ENCODE measurements around the gene LSM2. TPM values are rescaled to one million over a fixed set of nuclear protein-coding genes. Genes with fewer than 3 reads are reported as not detected.
"Not testable (repeated sequence)": the region's sequence is repeated elsewhere in the genome, so short reads cannot be mapped to it uniquely, and the experiment has no call there.

Gene LSM2
- polyA plus RNA-seq, 1 experiment = 34.2 TPM

DNA sequence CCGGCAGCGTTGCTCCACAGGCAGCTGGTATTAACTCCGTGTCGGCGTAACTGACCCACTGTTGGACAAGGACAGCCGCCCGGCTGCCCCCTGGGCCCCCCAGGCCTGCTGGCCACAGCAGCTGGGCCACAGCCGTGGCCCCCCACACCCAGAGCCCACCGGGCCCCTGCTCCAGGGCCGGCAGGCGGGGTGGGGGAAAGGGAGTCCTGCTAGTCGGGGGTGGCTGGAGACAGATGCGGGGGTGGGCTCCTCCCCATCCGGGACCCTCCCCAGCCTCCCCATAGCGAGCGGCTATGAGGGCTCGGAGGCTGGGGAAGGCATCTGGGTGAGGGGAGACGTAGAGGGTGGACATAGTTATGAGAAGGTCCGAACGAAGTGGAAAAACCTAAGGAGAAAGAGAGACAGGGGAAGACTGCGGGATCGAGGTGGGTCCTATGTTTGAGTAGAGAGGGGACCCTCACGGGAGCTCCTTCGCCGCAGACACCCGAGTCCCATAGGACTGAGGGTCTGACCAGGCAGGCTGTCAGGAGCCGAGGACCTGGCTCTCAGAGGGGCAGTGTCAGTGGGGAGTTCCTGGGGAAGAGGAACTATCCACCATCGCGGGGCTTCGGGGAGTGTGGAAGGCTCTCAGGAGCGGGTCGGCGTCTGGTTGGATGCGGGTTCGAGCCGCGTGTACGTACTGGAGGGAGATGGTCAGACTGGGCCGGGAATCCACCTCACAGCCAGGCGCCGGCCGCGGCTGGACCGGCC lies 11.7 kb downstream of the LSM2 start:
- no peaks in the 10 kb centered on the region for H3K9me3 ChIP-seq (ENCODE audit: control insufficient read depth, insufficient read depth, low read length)
- CTCF ChIA-PET = interaction anchor here (1.0 to 2.3 kb wide), 6 partner anchors 8 to 80 kb away, joined by 3 to 25 read pairs (median 3); partner anchors contain the start of genes LSM2 and LY6G6D
- no peak for DNase-seq (ENCODE audit: low read depth, low spot score)
- POLR2A ChIA-PET = interaction anchor here (0.6 to 2.9 kb wide), 7 partner anchors 12 to 112 kb away, joined by 3 to 27 read pairs (median 7); partner anchors contain the start of genes HSPA1A, HSPA1B, HSPA1L and LSM2
- peak overlapping the region; percentile 84 for H3K4me3 ChIP-seq (ENCODE audit: low read depth, low read length)
- H3K27me3 ChIP-seq (ENCODE audit: control insufficient read depth, insufficient read depth, low read length) = no peaks in the 10 kb centered on the region
- H3K27ac ChIP-seq (ENCODE audit: low read depth, low read length) = peak overlapping the region; percentile 77
- TF ChIP-seq, protein P1, sequence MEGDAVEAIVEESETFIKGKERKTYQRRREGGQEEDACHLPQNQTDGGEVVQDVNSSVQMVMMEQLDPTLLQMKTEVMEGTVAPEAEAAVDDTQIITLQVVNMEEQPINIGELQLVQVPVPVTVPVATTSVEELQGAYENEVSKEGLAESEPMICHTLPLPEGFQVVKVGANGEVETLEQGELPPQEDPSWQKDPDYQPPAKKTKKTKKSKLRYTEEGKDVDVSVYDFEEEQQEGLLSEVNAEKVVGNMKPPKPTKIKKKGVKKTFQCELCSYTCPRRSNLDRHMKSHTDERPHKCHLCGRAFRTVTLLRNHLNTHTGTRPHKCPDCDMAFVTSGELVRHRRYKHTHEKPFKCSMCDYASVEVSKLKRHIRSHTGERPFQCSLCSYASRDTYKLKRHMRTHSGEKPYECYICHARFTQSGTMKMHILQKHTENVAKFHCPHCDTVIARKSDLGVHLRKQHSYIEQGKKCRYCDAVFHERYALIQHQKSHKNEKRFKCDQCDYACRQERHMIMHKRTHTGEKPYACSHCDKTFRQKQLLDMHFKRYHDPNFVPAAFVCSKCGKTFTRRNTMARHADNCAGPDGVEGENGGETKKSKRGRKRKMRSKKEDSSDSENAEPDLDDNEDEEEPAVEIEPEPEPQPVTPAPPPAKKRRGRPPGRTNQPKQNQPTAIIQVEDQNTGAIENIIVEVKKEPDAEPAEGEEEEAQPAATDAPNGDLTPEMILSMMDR (IDR thresholded peaks at IDR 0.05; ENCODE audit: low read depth, low read length) = no peak

DNA sequence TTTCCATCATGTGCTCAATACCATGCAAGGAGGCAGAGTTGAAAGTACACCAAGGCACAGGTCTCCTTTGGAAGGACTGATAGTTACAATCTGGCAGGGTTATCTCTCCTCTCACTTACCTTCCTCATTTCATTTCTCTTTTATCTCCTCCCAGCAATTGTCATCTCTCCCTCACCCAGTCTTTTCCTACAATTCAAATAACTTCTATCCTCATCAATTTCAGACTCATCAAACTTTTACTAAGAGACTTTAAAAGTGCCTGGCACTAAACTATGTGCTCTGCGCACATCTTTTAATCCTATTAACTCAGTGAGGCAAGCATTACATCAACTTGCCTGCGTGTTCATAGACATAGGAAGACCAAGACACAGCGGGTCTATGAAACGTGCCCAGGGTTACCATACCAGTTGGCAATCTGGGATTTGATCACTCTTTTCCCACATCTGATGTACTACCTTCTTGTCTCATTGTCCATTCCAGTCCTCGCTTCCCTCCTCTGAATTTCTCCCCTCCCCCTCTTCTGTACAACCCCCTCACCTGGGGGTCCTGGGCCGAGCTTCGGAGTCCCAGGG lies 12.4 kb downstream of the LSM2 start:
- H3K27ac ChIP-seq (ENCODE audit: low read depth, low read length) = peak overlapping the region; percentile 77
- H3K4me3 ChIP-seq (ENCODE audit: low read depth, low read length) = peak overlapping the region; percentile 84
- H3K27me3 ChIP-seq (ENCODE audit: control insufficient read depth, insufficient read depth, low read length) = no peaks in the 10 kb centered on the region
- CTCF ChIA-PET = interaction anchor here (1.0 to 2.3 kb wide), 2 partner anchors 8 to 12 kb away, joined by 3 to 25 read pairs; partner anchors contain the start of gene LSM2
- DNase-seq (ENCODE audit: low read depth, low spot score) = no peak
- TF ChIP-seq, protein P1 (IDR thresholded peaks at IDR 0.05; ENCODE audit: low read depth, low read length) = no peak
- H3K9me3 ChIP-seq (ENCODE audit: control insufficient read depth, insufficient read depth, low read length) = no peaks in the 10 kb centered on the region
- POLR2A ChIA-PET = interaction anchor here (1.7 to 2.9 kb wide), 3 partner anchors 12 to 33 kb away, joined by 7 to 27 read pairs (median 10); partner anchors contain the start of genes HSPA1B and LSM2

DNA sequence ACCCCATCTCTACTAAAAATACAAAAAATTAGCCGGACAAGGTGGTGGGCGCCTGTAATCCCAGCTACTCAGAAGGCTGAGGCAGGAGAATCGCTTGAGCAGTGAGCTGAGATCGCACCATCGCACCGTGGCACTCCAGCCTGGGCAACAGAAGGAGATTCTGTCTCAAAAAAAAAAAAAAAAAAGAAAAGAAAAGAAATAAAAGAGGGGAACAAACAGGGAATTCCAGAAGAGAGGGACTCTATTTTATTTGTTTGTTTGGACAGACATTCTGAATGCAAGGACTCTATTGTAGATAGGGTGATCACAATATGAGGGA lies 12.9 kb downstream of the LSM2 start:
- H3K27me3 ChIP-seq (ENCODE audit: control insufficient read depth, insufficient read depth, low read length); CTCF ChIA-PET; H3K27ac ChIP-seq (ENCODE audit: low read depth, low read length); H3K9me3 ChIP-seq (ENCODE audit: control insufficient read depth, insufficient read depth, low read length); POLR2A ChIA-PET; DNase-seq (ENCODE audit: low read depth, low spot score): not testable (repeated sequence)
- H3K4me3 ChIP-seq (ENCODE audit: low read depth, low read length) = peak overlapping the region; percentile 84

DNA sequence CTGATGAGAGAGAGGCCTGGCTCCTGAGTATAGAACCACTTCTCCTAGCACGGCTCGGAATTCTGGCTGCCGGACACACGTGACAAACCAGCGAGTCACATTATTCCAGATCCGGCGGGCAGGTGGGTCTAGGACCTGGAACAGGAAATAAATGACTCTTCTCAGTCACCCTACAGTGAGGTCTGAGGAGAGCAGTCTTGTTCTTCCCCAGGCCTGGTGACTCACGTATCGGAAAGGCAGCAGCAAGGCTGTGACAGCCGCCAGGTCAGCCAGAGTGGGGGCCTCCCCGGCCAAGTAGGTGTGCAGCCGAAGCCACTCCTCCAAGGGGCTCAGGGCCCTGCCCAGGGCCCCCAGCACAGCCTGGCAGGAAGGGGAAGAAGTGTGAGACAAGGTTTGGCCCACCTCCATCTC lies 14.0 kb downstream of the LSM2 start:
- H3K27me3 ChIP-seq (ENCODE audit: control insufficient read depth, insufficient read depth, low read length) = no peaks in the 10 kb centered on the region
- TF ChIP-seq, protein P1 (IDR thresholded peaks at IDR 0.05; ENCODE audit: low read depth, low read length) = no peak
- no peak for DNase-seq (ENCODE audit: low read depth, low spot score)
- ChIA-PET POLR2A (interaction anchor here (0.7 kb wide), 1 partner anchor 77 kb away, joined by 5 read pairs; no protein-coding TSS in a partner anchor), CTCF (interaction anchor here (2.5 kb wide), 1 partner anchor 14 kb away, joined by 24 read pairs; the partner anchor contains the start of gene VWA7)
- peak overlapping the region; percentile 2 for H3K27ac ChIP-seq (ENCODE audit: low read depth, low read length)
- no peak overlapping the region for H3K4me3 ChIP-seq (ENCODE audit: low read depth, low read length)
- H3K9me3 ChIP-seq (ENCODE audit: control insufficient read depth, insufficient read depth, low read length) = no peaks in the 10 kb centered on the region

DNA sequence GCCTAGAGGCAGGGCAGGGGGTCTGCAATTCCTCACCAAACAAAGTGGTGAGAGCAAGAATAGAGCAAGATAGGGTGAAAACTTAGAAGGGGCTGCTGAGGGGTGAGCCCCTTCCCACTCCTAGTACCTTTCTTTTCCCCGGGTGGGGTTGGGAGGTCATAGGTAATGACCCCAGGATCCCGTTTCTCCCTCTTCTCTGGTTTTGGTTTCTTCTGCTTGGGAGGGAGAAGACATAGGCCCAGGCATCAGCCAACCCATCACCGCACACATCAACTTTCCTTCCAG lies 14.7 kb downstream of the LSM2 start:
- H3K4me3 ChIP-seq (ENCODE audit: low read depth, low read length) = no peak overlapping the region
- ChIA-PET POLR2A (interaction anchor here (1.2 kb wide), 1 partner anchor 35 kb away, joined by 9 read pairs; the partner anchor contains the start of gene HSPA1B), CTCF (interaction anchor here (0.9 to 2.5 kb wide), 17 partner anchors 9 to 79 kb away, joined by 3 to 24 read pairs (median 5); partner anchors contain the start of genes CLIC1 and VWA7)
- H3K27ac ChIP-seq (ENCODE audit: low read depth, low read length) = no peak overlapping the region
- H3K9me3 ChIP-seq (ENCODE audit: control insufficient read depth, insufficient read depth, low read length) = no peaks in the 10 kb centered on the region
- H3K27me3 ChIP-seq (ENCODE audit: control insufficient read depth, insufficient read depth, low read length) = no peaks in the 10 kb centered on the region
- TF ChIP-seq, protein P1 (IDR thresholded peaks at IDR 0.05; ENCODE audit: low read depth, low read length) = no peak
- DNase-seq (ENCODE audit: low read depth, low spot score) = no peak
